Measurements from ENCODE around the gene PLAAT5.
"Not testable (repeated sequence)": the region's sequence is repeated elsewhere in the genome, so short reads cannot be mapped to it uniquely, and the experiment has no call there.

The PLAAT5 gene

GRCh38 chr11:63490551-63491239 lies at the start of gene PLAAT5:
Gene PLAAT5, minus strand, starts transcription at chr11:63491167. Its CDS starts 133 bp downstream, at chr11:63491034.
- DNase-seq, result no peak

DNA sequence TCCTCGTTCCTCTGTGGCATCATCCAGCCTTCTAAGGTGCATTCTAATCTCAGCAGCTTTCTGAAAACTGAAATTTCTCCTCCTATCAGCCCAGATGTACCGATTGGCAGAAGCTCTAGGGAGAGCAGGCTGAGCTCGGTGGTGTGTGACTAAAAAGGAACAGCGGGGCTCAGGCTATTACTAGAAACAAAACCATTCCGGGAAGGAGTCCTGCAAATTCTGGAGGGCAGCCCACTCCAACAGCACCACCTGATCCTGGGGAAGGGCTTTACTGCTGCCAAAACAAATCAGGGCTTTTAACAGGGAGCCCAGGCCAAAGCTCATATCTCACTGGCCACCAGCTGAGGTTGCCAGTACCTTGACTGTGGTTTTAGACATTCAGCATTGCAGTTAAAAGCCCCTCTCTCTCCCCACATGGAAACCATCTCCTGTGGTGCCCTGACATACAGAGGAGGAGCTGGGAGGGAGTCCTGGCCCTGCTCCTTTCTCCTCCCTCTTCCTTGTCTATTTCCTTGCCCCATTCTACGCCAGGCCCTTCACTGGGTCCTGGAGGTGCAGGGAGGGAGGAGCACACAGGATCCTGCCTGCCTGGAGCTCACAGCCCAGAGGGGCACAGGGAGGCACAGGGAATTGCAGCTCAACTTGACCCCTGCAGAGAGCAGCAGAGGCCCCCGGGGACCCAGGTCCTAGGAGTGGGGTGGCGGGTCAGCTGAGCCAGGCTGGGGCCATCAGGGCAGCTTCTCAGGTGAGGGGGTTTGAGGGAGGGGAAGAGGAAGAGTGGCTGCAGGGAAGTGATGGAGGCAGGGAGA lies 46.5 kb upstream of the PLAAT5 start:
- peak; percentile 37 to 78 for DNase-seq

GRCh38 chr11:63536669-63537292 lies 45.8 kb upstream of the PLAAT5 start, which contains the start of gene PLAAT4:
Gene PLAAT4, plus strand, starts transcription at chr11:63536808. Its CDS starts 61 bp downstream, at chr11:63536869.
- DNase-seq, result no peak

DNA sequence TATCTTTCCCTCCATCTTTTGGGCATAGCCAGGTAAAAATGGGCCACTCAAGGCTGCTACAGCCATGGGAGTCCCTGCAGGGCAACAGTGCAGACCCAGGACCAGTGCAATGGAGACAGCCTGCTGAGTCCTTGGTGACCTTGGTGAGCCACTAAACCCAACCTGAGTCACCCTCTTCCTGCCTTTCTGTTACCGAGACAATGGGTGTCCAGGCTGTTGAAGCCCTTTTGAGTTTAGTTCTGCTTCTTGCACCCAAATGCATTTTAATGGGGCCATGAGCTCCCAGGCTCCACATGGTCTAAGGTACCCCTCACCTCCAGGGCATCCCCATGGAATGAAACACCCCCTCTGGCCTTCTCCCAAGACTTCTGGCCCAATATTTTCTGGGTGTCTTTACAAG lies 44.8 kb upstream of the PLAAT5 start:
- DNase-seq, result no peak

- no peak for DNase-seq
Measured at GRCh38 chr11:63534895-63535461, 44.0 kb upstream of the PLAAT5 start.

- no peak for DNase-seq
Measured at GRCh38 chr11:63534076-63534475, 43.1 kb upstream of the PLAAT5 start.

- no peak for DNase-seq
Measured at GRCh38 chr11:63532799-63533475, 42.0 kb upstream of the PLAAT5 start.

- no peak for DNase-seq
Measured at GRCh38 chr11:63532117-63532516, 41.1 kb upstream of the PLAAT5 start.

DNA sequence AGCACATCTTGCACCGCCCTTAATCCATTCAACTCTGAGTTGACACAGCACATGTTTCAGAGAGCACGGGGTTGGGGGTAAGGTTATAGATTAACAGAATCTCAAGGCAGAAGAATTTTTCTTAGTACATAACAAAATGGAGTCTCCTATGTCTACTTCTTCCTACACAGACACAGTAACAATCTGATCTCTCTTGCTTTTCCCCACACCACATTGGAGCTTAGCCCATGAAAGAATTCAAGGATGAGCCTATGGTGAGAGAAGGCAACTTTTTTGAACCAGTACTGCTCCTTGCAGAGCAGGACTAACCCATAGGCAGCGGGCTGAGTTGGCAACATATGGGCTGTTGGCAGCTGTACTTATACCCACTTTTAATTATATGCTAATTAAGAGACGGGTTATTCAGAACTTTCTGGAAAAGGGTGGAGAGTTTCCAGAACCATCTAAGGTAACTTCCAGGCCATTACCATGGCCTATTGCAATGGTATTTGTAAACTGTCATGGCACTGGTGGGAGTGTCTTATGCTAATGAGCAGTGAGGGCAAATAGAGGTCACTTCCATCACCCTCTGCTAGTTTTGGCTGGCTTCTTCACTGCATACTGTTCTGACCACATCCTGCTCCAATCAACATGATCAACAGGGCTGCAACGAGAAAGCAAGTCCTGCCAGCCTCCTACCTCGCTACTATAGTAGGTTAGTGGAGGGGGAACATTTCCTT lies 40.3 kb upstream of the PLAAT5 start:
- not testable (repeated sequence) for DNase-seq

- DNase-seq, result no peak
Measured at GRCh38 chr11:63530021-63530420, 39.1 kb upstream of the PLAAT5 start.

DNA sequence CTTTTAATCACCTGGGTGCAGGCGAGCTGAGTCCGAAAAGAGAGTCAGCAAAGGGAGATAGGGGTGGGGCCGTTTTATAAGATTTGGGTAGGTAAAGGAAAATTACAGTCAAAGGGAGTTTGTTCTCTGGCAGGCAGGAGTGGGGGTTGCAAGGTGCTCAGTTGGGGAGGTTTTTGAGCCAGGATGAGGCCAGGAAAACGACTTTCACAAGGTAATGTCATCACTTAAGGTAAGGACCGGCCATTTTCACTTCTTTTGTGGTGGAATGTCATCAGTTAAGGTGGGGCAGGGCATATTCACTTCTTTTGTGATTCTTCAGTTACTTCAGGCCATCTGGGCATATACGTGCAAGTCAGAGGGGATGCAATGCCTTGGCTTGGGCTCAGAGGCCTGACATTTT lies 38.4 kb upstream of the PLAAT5 start:
- DNase-seq, result not testable (repeated sequence)

GRCh38 chr11:63528729-63529278 lies 37.8 kb upstream of the PLAAT5 start:
- DNase-seq, result not testable (repeated sequence)

- not testable (repeated sequence) for DNase-seq
Measured at GRCh38 chr11:63528156-63528555, 37.2 kb upstream of the PLAAT5 start.

GRCh38 chr11:63527667-63528066 lies 36.7 kb upstream of the PLAAT5 start:
- no peak for DNase-seq

DNA sequence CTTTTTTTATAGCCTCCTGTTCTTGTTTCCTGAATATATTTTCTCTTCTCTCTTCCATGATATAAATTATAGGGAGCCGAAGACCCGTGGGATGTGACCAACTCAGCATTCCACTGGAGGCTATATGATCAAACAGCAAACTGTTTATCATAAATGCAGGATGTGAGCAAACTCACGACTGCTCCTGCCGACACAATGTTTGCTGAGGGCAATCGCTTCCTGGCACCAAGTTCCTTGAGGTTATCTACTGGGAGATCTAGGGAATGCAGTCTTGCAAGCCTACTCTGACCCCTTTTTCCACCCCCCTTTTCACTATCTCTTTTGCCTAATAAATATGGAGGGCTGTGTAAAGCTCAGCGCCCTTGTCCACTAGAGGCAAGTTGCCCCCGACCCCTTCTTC lies 32.2 kb upstream of the PLAAT5 start:
- no peak for DNase-seq

- DNase-seq, result no peak
Measured at GRCh38 chr11:63521896-63522295, 30.9 kb upstream of the PLAAT5 start.

DNA sequence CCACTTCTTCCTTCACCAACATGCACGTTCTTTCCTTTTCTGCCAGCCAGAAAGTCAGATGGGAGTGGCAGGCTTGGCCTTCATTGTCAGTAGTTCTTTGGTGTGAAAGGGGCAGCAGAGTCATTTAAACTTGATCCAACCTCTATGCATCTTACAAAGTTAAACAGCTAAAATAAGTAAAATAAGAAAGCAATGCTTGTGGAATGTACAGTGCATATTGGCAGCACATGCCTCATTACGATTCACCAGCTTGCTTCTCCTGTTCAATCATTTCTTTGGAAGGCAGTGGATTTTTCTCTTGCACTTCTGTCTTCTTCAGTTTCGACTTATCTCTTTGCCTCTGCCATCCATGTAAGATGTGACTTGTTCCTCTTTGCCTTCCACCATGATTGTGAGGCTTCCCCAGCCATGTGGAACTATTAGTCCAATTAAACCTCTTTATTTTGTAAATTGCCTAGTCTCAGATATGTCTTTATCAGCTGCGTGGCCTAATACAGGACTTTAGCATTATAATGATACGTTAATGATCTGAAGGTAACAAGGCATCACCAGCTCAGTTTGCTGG lies 29.7 kb upstream of the PLAAT5 start:
- no peak for DNase-seq

GRCh38 chr11:63518548-63518947 lies 27.6 kb upstream of the PLAAT5 start:
- DNase-seq, result no peak

GRCh38 chr11:63517156-63517555 lies 26.2 kb upstream of the PLAAT5 start:
- DNase-seq, result no peak

DNA sequence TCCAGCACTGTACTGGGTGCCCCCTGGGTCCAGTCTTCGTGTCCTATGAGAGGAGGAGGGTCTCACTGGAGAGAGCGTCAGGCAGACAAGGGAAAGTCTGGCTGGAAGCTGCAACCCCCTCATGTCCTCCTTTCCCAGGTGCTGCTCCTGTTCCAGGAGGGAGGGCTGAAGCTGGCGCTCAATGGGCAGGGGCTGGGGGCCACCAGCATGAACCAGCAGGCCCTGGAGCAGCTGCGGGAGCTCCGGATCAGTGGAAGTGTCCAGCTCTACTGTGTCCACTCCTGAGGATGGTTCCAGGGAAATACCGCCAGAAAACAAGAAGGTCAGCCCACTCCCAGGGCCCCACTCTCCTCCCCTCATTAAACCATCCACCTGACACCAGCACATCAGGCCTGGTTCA lies 25.1 kb upstream of the PLAAT5 start:
- no peak for DNase-seq

GRCh38 chr11:63512816-63513215 lies 21.8 kb upstream of the PLAAT5 start:
- DNase-seq, result no peak
